ENCODE data around the gene ARX. TPM values are rescaled to one million over a fixed set of nuclear protein-coding genes. Genes with fewer than 3 reads are reported as not detected.

Gene ARX
- total RNA-seq, 1 donor from 2014 or later = 0.52 TPM

DNA sequence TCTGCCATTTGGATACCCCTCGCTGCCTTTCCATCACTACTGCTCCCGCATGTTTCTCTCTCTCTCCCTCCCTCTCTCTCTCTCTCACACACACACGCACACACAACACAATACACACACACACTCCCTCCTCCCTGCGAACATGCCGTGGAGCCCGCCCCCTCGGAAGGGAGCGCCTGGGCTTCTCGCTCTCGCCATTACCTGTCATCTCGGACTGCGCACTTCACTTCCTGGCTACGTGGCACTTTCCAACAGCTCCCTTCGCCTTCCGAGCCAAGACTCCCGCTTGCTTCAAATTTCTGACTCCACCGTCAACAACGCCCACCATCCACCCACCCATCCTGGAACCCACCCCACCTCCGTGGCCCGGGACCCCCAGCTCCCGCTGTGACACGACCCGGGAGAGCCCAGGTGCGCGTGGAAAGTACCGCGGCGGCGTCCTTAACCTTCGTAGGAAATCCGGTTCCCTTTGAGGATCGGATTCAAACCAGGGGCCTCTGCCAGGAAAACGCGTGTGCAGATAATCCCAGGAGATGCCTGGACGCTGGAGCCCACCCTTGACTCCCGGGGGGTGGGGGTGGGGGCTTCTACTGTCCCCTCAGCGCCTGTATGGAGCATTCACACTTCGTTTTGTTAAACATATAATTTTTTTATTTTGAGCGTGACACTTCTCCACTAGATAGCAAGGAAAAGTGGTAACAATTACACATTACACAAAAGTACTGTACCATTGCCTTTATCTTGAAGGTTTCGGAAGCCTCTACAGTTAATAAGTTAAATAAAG, 12.5 kb downstream of the ARX start:
- Histone ChIP-seq H3K27me3 (ENCODE audit: control insufficient read depth in 3 of 3, insufficient read depth in 3 of 3, low read length in 3 of 3) (peaks cover 0 to 16% (median 8%) of the 10 kb centered on the region in 3 donors), H3K36me3 (ENCODE audit: control insufficient read depth in 3 of 3, insufficient read depth in 3 of 3, low read length in 3 of 3) (no peaks in the 10 kb centered on the region), H3K4me1 (ENCODE audit: control insufficient read depth in 3 of 3, insufficient read depth in 3 of 3, low read length in 3 of 3) (peaks cover 0 to 11% (median 3%) of the 10 kb centered on the region in 3 donors), H3K4me3 (ENCODE audit: low read length in 3 of 3) (no peak overlapping the region), H3K27ac (ENCODE audit: low read depth, low read length) (no peak overlapping the region), H3K9me3 (ENCODE audit: control insufficient read depth in 3 of 3, low read length in 3 of 3) (no peaks in the 10 kb centered on the region), H3K9ac (ENCODE audit: low read depth in 1 of 3, low read length in 3 of 3) (no peak overlapping the region)

DNA sequence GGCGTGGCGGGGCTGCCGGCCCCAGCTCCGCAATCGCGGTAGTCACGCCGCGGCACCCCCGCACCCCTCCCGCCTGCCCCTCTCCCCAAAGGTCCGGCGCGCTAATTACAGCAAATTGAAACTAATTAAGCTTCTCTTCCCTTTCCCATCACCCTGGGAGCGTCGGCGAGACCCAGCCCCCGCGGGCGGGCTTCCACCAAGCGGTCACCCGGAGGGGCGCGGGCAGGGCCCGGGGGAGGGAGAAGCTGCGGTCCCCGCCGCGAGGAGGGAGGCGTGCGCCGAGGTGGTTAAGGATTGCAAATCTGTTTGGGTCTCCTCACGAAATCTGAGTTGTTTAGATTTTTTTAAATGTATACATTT, 13.1 kb downstream of the ARX start:
- Histone ChIP-seq H3K9ac (ENCODE audit: low read depth in 1 of 3, low read length in 3 of 3) (no peak overlapping the region), H3K4me1 (ENCODE audit: control insufficient read depth in 3 of 3, insufficient read depth in 3 of 3, low read length in 3 of 3) (peaks cover 0 to 11% (median 3%) of the 10 kb centered on the region in 3 donors), H3K4me3 (ENCODE audit: low read length in 3 of 3) (no peak overlapping the region), H3K9me3 (ENCODE audit: control insufficient read depth in 3 of 3, low read length in 3 of 3) (no peaks in the 10 kb centered on the region), H3K36me3 (ENCODE audit: control insufficient read depth in 3 of 3, insufficient read depth in 3 of 3, low read length in 3 of 3) (no peaks in the 10 kb centered on the region), H3K27ac (ENCODE audit: low read depth, low read length) (no peak overlapping the region), H3K27me3 (ENCODE audit: control insufficient read depth in 3 of 3, insufficient read depth in 3 of 3, low read length in 3 of 3) (peaks cover 0 to 12% (median 5%) of the 10 kb centered on the region in 3 donors)

DNA sequence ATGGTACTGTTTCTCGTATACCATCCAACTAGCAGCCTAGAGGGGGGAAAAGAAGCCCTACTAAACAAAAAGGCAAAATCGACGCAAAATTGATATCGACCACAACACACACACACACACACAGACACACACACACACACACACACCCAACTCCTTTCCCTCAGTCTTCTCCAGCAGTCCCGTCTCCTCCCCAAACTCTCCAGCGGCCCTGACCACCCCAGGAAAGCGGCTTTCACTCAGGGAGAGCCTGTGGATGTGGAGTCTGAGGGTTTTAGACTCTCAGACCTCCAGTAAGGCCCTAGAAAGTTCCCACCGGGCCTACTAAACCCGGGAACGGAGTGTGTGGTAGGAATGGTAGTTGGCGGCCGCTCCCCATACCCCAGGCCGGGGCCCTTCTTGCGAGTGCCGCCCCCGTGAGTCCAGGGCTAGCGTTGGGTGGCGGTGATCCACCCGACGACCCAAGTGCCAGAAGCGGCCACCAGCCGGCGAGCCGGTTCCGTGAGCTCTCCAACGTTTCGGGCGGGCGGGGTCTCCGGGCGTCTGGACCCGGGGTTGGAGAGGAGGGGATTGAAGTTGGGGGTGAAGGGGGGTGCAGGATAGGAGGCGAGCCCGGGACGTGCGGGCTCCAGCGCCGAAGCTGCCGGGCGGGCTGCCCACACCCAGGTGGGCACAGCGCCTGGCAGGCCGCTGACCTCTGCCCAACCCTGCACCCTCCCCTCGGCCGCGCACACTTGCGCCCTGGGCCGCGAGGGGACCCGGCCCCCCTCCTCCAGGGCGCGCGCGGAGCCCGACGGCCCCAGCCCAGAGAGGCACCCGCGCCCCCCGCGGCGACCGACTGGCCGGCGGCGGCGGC, 13.7 kb downstream of the ARX start:
- Histone ChIP-seq H3K4me3 (ENCODE audit: low read length in 3 of 3) (no peak overlapping the region), H3K4me1 (ENCODE audit: control insufficient read depth in 3 of 3, insufficient read depth in 3 of 3, low read length in 3 of 3) (peaks cover 0 to 11% (median 3%) of the 10 kb centered on the region in 3 donors), H3K9me3 (ENCODE audit: control insufficient read depth in 3 of 3, low read length in 3 of 3) (no peaks in the 10 kb centered on the region), H3K27me3 (ENCODE audit: control insufficient read depth in 3 of 3, insufficient read depth in 3 of 3, low read length in 3 of 3) (peaks cover 0 to 12% (median 2%) of the 10 kb centered on the region in 3 donors), H3K9ac (ENCODE audit: low read depth in 1 of 3, low read length in 3 of 3) (no peak overlapping the region), H3K36me3 (ENCODE audit: control insufficient read depth in 3 of 3, insufficient read depth in 3 of 3, low read length in 3 of 3) (no peaks in the 10 kb centered on the region), H3K27ac (ENCODE audit: low read depth, low read length) (no peak overlapping the region)

DNA sequence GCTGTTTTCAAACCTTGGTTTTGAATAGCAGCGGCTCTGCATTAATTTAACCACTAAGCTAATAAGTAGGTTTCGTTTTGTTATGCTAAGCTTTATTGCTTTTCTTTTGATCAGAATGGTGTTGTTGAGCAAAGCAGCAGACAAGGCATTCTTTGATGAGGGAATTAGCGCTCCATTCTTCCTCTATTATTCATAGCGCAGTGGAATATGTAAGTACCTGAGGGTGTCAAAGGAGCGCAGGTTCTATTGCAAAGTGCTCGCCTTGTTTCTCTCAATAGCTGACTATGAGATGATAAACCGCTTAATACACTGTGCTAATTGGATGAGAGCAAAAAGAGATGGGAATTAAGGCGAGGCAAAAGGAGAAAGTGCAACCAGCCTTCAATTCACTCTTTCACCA, 16.3 kb downstream of the ARX start:
- no peak overlapping the region for H3K4me3 ChIP-seq (ENCODE audit: low read length in 3 of 3)
- no peak overlapping the region for H3K9ac ChIP-seq (ENCODE audit: low read depth in 1 of 3, low read length in 3 of 3)
- H3K4me1 ChIP-seq (ENCODE audit: control insufficient read depth in 3 of 3, insufficient read depth in 3 of 3, low read length in 3 of 3) = peaks cover 0 to 5% (median 0%) of the 10 kb centered on the region in 3 donors
- peaks cover 0 to 3% (median 0%) of the 10 kb centered on the region in 3 donors for H3K27me3 ChIP-seq (ENCODE audit: control insufficient read depth in 3 of 3, insufficient read depth in 3 of 3, low read length in 3 of 3)
- no peaks in the 10 kb centered on the region for H3K9me3 ChIP-seq (ENCODE audit: control insufficient read depth in 3 of 3, low read length in 3 of 3)
- no peak overlapping the region for H3K27ac ChIP-seq (ENCODE audit: low read depth, low read length)
- H3K36me3 ChIP-seq (ENCODE audit: control insufficient read depth in 3 of 3, insufficient read depth in 3 of 3, low read length in 3 of 3) = peaks cover 0 to 3% (median 0%) of the 10 kb centered on the region in 3 donors

DNA sequence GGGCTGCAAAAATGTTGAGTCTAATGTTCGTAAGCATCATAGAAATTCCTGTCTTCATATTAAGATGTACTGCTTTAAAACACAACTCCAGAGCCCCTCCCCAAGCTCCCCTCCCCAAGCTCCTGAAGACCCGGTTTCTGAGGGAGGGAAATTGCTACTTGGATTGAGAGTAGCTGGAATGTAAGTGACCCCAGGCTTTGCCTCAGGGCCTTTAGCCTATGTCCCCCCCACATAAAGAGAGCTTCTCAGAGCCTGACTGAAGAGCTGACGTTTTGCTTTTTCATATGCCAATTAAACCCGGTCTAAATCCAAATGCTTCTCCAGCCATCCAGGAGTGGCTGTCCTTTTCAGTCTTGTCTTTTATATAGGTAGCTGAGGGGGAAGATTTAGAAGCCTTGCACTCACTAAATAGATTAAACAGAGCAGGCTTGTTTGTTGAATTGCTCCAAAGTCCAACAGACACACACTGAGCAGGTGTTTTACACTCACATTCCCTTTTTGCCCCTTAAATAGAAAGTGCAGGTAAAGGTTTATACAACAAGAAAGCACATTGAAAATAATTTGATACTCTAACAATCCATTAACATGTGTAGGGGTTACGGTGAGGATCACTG, 19.6 kb downstream of the ARX start:
- Histone ChIP-seq H3K9ac (ENCODE audit: low read depth in 1 of 3, low read length in 3 of 3) (no peak overlapping the region), H3K27ac (ENCODE audit: low read depth, low read length) (no peak overlapping the region), H3K9me3 (ENCODE audit: control insufficient read depth in 3 of 3, low read length in 3 of 3) (no peaks in the 10 kb centered on the region), H3K4me3 (ENCODE audit: low read length in 3 of 3) (no peak overlapping the region), H3K4me1 (ENCODE audit: control insufficient read depth in 3 of 3, insufficient read depth in 3 of 3, low read length in 3 of 3) (no peaks in the 10 kb centered on the region), H3K27me3 (ENCODE audit: control insufficient read depth in 3 of 3, insufficient read depth in 3 of 3, low read length in 3 of 3) (no peaks in the 10 kb centered on the region), H3K36me3 (ENCODE audit: control insufficient read depth in 3 of 3, insufficient read depth in 3 of 3, low read length in 3 of 3) (peaks cover 0 to 3% (median 0%) of the 10 kb centered on the region in 3 donors)

DNA sequence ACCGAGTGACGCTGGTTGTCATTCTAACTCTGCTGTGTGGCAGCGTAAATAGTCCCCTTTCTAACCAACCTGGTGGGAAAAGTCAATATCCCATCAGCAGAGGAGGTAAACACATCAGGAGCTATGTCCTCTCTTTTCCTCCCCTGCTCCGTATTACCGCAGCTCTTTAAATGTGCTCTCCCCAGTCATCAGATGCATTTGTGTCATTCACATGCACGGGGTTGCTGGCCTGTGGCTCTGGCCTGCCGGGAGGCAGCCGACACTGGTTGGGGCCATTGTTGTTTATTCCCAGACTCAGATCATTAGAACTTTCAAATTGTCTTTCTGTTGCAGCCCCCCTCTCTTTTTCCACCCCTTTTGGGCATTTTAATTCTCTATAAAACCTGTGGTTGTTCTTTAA, 21.9 kb downstream of the ARX start:
- no peaks in the 10 kb centered on the region for H3K4me1 ChIP-seq (ENCODE audit: control insufficient read depth in 3 of 3, insufficient read depth in 3 of 3, low read length in 3 of 3)
- no peaks in the 10 kb centered on the region for H3K27me3 ChIP-seq (ENCODE audit: control insufficient read depth in 3 of 3, insufficient read depth in 3 of 3, low read length in 3 of 3)
- H3K9ac ChIP-seq (ENCODE audit: low read depth in 1 of 3, low read length in 3 of 3) = no peak overlapping the region
- H3K27ac ChIP-seq (ENCODE audit: low read depth, low read length) = no peak overlapping the region
- no peak overlapping the region for H3K4me3 ChIP-seq (ENCODE audit: low read length in 3 of 3)
- peaks cover 0 to 3% (median 0%) of the 10 kb centered on the region in 3 donors for H3K36me3 ChIP-seq (ENCODE audit: control insufficient read depth in 3 of 3, insufficient read depth in 3 of 3, low read length in 3 of 3)
- no peaks in the 10 kb centered on the region for H3K9me3 ChIP-seq (ENCODE audit: control insufficient read depth in 3 of 3, low read length in 3 of 3)

DNA sequence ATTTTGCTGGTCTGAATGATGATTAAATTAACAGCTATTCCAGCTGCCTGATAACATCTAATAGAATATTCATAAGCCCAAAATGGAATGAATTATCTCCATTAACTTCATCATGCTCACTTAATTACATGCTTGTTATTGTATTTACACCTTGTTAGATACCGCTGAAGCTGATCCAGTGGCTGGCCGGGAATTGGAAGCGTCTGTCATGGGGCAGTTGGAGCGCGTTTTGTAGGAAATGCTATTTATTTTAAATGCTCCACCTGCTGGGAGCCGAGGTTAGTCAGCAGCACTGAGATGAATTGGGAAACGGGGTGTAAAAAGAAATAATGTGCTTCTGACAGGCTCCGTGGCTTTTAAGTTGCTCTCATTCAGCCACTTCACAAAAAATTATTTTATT, 25.2 kb downstream of the ARX start:
- no peaks in the 10 kb centered on the region for H3K27me3 ChIP-seq (ENCODE audit: control insufficient read depth in 3 of 3, insufficient read depth in 3 of 3, low read length in 3 of 3)
- no peaks in the 10 kb centered on the region for H3K9me3 ChIP-seq (ENCODE audit: control insufficient read depth in 3 of 3, low read length in 3 of 3)
- H3K27ac ChIP-seq (ENCODE audit: low read depth, low read length) = no peak overlapping the region
- H3K36me3 ChIP-seq (ENCODE audit: control insufficient read depth in 3 of 3, insufficient read depth in 3 of 3, low read length in 3 of 3) = no peaks in the 10 kb centered on the region
- no peak overlapping the region for H3K9ac ChIP-seq (ENCODE audit: low read depth in 1 of 3, low read length in 3 of 3)
- no peak overlapping the region for H3K4me3 ChIP-seq (ENCODE audit: low read length in 3 of 3)
- H3K4me1 ChIP-seq (ENCODE audit: control insufficient read depth in 3 of 3, insufficient read depth in 3 of 3, low read length in 3 of 3) = no peaks in the 10 kb centered on the region

DNA sequence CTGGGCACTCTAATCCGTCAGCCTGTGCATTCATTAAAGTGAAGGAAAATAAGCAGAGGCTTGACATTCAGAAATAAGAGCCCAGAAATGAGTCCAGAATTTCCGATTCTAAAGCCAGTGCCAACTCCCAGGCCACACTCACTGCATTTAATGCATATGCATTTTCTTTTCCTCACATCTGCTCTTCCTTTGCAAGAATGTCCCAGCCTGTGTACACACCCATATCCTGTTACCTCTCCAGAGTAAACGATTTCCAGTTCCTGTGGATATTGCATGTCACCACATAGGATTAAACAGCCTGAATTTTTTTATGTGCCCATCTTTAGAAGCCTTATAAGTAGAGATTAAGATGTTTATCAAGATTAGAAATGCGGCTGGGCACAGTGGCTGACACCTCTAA, 27.5 kb downstream of the ARX start:
- H3K36me3 ChIP-seq (ENCODE audit: control insufficient read depth in 3 of 3, insufficient read depth in 3 of 3, low read length in 3 of 3) = no peaks in the 10 kb centered on the region
- H3K27ac ChIP-seq (ENCODE audit: low read depth, low read length) = no peak overlapping the region
- H3K4me1 ChIP-seq (ENCODE audit: control insufficient read depth in 3 of 3, insufficient read depth in 3 of 3, low read length in 3 of 3) = no peaks in the 10 kb centered on the region
- H3K9me3 ChIP-seq (ENCODE audit: control insufficient read depth in 3 of 3, low read length in 3 of 3) = no peaks in the 10 kb centered on the region
- no peaks in the 10 kb centered on the region for H3K27me3 ChIP-seq (ENCODE audit: control insufficient read depth in 3 of 3, insufficient read depth in 3 of 3, low read length in 3 of 3)
- no peak overlapping the region for H3K9ac ChIP-seq (ENCODE audit: low read depth in 1 of 3, low read length in 3 of 3)
- H3K4me3 ChIP-seq (ENCODE audit: low read length in 3 of 3) = no peak overlapping the region

DNA sequence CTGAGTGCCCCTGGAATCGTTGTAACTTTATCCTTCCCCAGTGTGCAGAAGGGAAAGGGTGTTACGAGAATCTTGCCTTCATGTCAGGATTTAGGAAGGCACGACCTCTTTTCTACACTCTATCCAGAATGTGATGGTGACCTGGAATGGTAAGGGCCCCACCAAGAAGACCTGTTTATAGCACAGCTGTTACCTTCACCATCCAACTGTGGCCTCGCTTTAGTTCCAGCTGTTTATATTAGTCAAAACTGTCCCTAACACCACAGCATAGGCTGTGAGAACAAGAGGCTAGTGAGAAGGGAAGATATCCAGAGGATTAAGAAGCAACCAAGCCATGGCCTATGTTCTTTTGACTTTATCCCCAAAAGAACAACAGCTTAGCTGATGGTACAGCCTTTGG, 28.0 kb downstream of the ARX start:
- Histone ChIP-seq H3K9ac (ENCODE audit: low read depth in 1 of 3, low read length in 3 of 3) (no peak overlapping the region), H3K4me1 (ENCODE audit: control insufficient read depth in 3 of 3, insufficient read depth in 3 of 3, low read length in 3 of 3) (no peaks in the 10 kb centered on the region), H3K27me3 (ENCODE audit: control insufficient read depth in 3 of 3, insufficient read depth in 3 of 3, low read length in 3 of 3) (no peaks in the 10 kb centered on the region), H3K9me3 (ENCODE audit: control insufficient read depth in 3 of 3, low read length in 3 of 3) (no peaks in the 10 kb centered on the region), H3K4me3 (ENCODE audit: low read length in 3 of 3) (no peak overlapping the region), H3K27ac (ENCODE audit: low read depth, low read length) (no peak overlapping the region), H3K36me3 (ENCODE audit: control insufficient read depth in 3 of 3, insufficient read depth in 3 of 3, low read length in 3 of 3) (no peaks in the 10 kb centered on the region)

DNA sequence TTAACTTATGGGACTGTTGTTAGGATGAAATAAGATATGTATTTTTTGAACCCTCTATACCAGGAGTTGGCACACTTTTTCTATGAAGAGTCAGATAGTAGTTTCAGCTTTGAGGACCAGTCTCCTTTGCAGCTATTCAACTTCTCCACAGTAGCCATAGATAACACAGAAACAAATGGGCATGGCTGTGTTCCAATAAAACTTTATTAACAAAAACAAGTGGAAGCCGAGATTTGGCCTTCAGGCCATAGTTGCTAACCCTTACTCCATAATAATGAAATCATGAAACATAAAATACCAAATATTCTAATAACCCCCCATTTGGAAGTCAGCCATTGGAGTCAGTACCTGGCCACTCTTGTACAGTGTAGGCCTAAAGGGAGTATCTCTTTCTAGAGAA, 30.6 kb downstream of the ARX start:
- peaks cover 0 to 2% (median 0%) of the 10 kb centered on the region in 3 donors for H3K4me1 ChIP-seq (ENCODE audit: control insufficient read depth in 3 of 3, insufficient read depth in 3 of 3, low read length in 3 of 3)

More for the DNA sequence above, 30.6 kb downstream of the ARX start:
- H3K9ac ChIP-seq (ENCODE audit: low read depth in 1 of 3, low read length in 3 of 3) = no peak overlapping the region
- no peaks in the 10 kb centered on the region for H3K27me3 ChIP-seq (ENCODE audit: control insufficient read depth in 3 of 3, insufficient read depth in 3 of 3, low read length in 3 of 3)
- H3K4me3 ChIP-seq (ENCODE audit: low read length in 3 of 3) = no peak overlapping the region
- H3K27ac ChIP-seq (ENCODE audit: low read depth, low read length) = no peak overlapping the region
- H3K36me3 ChIP-seq (ENCODE audit: control insufficient read depth in 3 of 3, insufficient read depth in 3 of 3, low read length in 3 of 3) = no peaks in the 10 kb centered on the region
- no peaks in the 10 kb centered on the region for H3K9me3 ChIP-seq (ENCODE audit: control insufficient read depth in 3 of 3, low read length in 3 of 3)

Measured in skeletal muscle tissue (tissue), 4 donors.